K562 (cell line): ENCODE results near the gene NTN1. TPM values are rescaled to one million over a fixed set of nuclear protein-coding genes. Genes with fewer than 3 reads are reported as not detected.

Source experiments
- ATAC-seq: fragments of 200-7000 bp; cut with Tn5 transposase; 3 replicates; pipeline ENCODE4 v1.9.1; 2020; ENCODE audit warnings: moderate library complexity
- BruUV-seq: library from RNA; stranded (reverse); fragments of 400-500 nt; replicated peaks from 2 replicates; lab custom pipeline; 2021; lab: Mats Ljungman, UMichigan
- CTCF ChIA-PET: fragments of 300-600 bp; formaldehyde crosslinking; extraction: SDS; loops from one replicate; lab custom pipeline; 2021; ENCODE audit warnings: low intra/inter-chr PET ratio; lab: Yijun Ruan, JAX
- POLR2A ChIA-PET: fragments of 300-600, 350-650 bp; sonication (Branson Sonifier 250); formaldehyde crosslinking; extraction: SDS; loops from one replicate; lab custom pipeline; 2021; ENCODE audit warnings: antibody characterized with exemption, inconsistent platforms; lab: Yijun Ruan, JAX
- DNase-seq, 4 experiments: peaks; one replicate each; pipeline versions ENCODE4 v3.0.0 to v3.0.0-alpha.2; 2011 to 2018; ENCODE audit warnings: low spot score in 3 of 4, mixed read lengths in 3 of 4; ENCODE audit errors: extremely low read depth in 1 of 4
- FAIRE-seq: peaks from 2 replicates; lab custom pipeline; 2011; peaks lifted over from hg19 to GRCh38; lab: Jason Lieb, UNC
- H2AFZ ChIP-seq: 2 replicates; pipeline ENCODE4 v1.6.0; 2011; ENCODE audit warnings: low read depth, low read length, control low read depth, inconsistent platforms
- H3K27ac ChIP-seq: fragments of 200-600 bp; 3 replicates; pipeline ENCODE4 v1.8.0; 2011; ENCODE audit warnings: low read depth, mild to moderate bottlenecking, control low read depth, inconsistent platforms, low read length, moderate library complexity, mixed read lengths; ENCODE audit errors: extremely low read depth
- H3K27me3 ChIP-seq, 2 experiments: fragments of 300-600 bp in 1 of 2; 2 replicates in 1 of 2; 3 replicates in 1 of 2; pipeline versions ENCODE4 v1.6.0 to v1.8.0; 2011; ENCODE audit warnings: inconsistent platforms in 2 of 2, low read length in 2 of 2, mild to moderate bottlenecking in 1 of 2, mixed read lengths in 1 of 2, moderate library complexity in 1 of 2; ENCODE audit not compliant: control insufficient read depth in 2 of 2, insufficient read depth in 2 of 2
- H3K36me3 ChIP-seq: fragments of 300-600 bp; 3 replicates; pipeline ENCODE4 v1.8.0; 2011; ENCODE audit warnings: mild to moderate bottlenecking, low read length, inconsistent platforms; ENCODE audit not compliant: control insufficient read depth, insufficient read depth
- H3K4me1 ChIP-seq, 2 experiments: fragments of 200-600 bp in 1 of 2; replicated peaks in 1 of 2; 2 replicates in 1 of 2; 3 replicates in 1 of 2; pipeline versions ENCODE4 v1.5.1 to v1.8.0; 2011; ENCODE audit warnings: inconsistent platforms in 2 of 2, low read length in 2 of 2, mild to moderate bottlenecking in 1 of 2, mixed read lengths in 1 of 2, moderate library complexity in 1 of 2; ENCODE audit not compliant: control insufficient read depth in 2 of 2, insufficient read depth in 2 of 2
- H3K4me2 ChIP-seq: 2 replicates; pipeline ENCODE4 v1.6.1; 2011; ENCODE audit warnings: low read length, control low read depth, inconsistent platforms, mixed read lengths; ENCODE audit not compliant: insufficient read depth
- H3K4me3 ChIP-seq: fragments of 200-600 bp; sonication (generic), shearing (Covaris generic); 2 replicates; pipeline ENCODE4 v1.5.1; 2016; ENCODE audit warnings: control low read depth, inconsistent platforms
- H3K79me2 ChIP-seq: fragments of 200-600 bp; 3 replicates; pipeline ENCODE4 v1.8.0; 2011; ENCODE audit warnings: low read length, inconsistent platforms; ENCODE audit not compliant: control insufficient read depth, insufficient read depth
- H3K9ac ChIP-seq, 2 experiments: 2 replicates each; pipeline versions ENCODE4 v1.6.0 to v1.6.1; 2011; ENCODE audit warnings: low read depth in 2 of 2, low read length in 2 of 2, control low read depth in 1 of 2, inconsistent platforms in 1 of 2, mild to moderate bottlenecking in 1 of 2, mixed read lengths in 1 of 2; ENCODE audit not compliant: insufficient read depth in 1 of 2
- H3K9me1 ChIP-seq: one replicate; pipeline ENCODE4 v1.6.0; 2011; ENCODE audit warnings: inconsistent platforms, mild to moderate bottlenecking, low read length, moderate library complexity; ENCODE audit not compliant: control insufficient read depth, insufficient read depth
- H3K9me3 ChIP-seq: replicated peaks from 2 replicates; pipeline ENCODE4 v1.5.1; 2011; ENCODE audit warnings: low read depth, low read length, inconsistent platforms; ENCODE audit not compliant: control insufficient read depth, insufficient read depth
- H4K20me1 ChIP-seq: replicated peaks from 2 replicates; pipeline ENCODE4 v1.6.1; 2011; ENCODE audit warnings: low read length, inconsistent platforms, mixed read lengths; ENCODE audit not compliant: control insufficient read depth, insufficient read depth
- CBX3 ChIP-seq, 2 experiments: IDR thresholded peaks; 1 replicate in 1 of 2; 2 replicates in 1 of 2; pipeline ENCODE4 v1.6.1; 2012; ENCODE audit warnings: inconsistent platforms in 2 of 2, low read length in 2 of 2, borderline replicate concordance in 1 of 2, control low read depth in 1 of 2
- CEBPZ ChIP-seq: fragments of 150-350 bp; IDR thresholded peaks from 2 replicates; pipeline ENCODE4 v1.6.1; 2014; ENCODE audit warnings: low read depth, mild to moderate bottlenecking, low read length, borderline replicate concordance
- MCM7 ChIP-seq, 2 experiments: fragments of 450-650 bp; IDR thresholded peaks; 2 replicates each; pipeline ENCODE4 v1.6.1; 2016 to 2018
- RBM15 ChIP-seq: fragments of 200-400 bp; formaldehyde crosslinking; IDR thresholded peaks from 2 replicates; pipeline ENCODE4 v1.6.1; 2018; ENCODE audit warnings: mild to moderate bottlenecking, low read length, moderate library complexity; ENCODE audit not compliant: insufficient read depth
- SNRNP70 ChIP-seq: fragments of 200-400 bp; formaldehyde crosslinking; optimal IDR thresholded peaks from 2 replicates; pipeline ENCODE3; 2017; ENCODE audit warnings: low read depth, low read length
- TCF7 ChIP-seq: sonication (generic); IDR thresholded peaks from 2 replicates; pipeline ENCODE4 v1.6.1; 2016; ENCODE audit warnings: antibody characterized with exemption, borderline replicate concordance
- THAP7 ChIP-seq: fragments of 250-450 bp; sonication (Bioruptor Pico); IDR thresholded peaks from 2 replicates; pipeline ENCODE4 v1.5.0; 2021
- U2AF2 ChIP-seq: fragments of 200-400 bp; formaldehyde crosslinking; optimal IDR thresholded peaks from 2 replicates; pipeline ENCODE3; 2017; ENCODE audit warnings: low read depth, mild to moderate bottlenecking, low read length
- WGBS: fragments of 100-300 bp; shearing (Covaris generic); methylation state at CpG from one replicate; pipeline ENCODE4 v1.1.6; 2016; ENCODE audit warnings: low coverage, mixed read lengths; ENCODE audit not compliant: insufficient coverage; ENCODE audit errors: missing lambda C conversion rate; 5-methylcytosine and 5-hydroxymethylcytosine counted together
- in situ Hi-C: fragments of 300-500 bp; cut with MboI; formaldehyde crosslinking; loops from 4 replicates; pipeline ENCODE4 v1.15.0; 2018; ENCODE audit warnings: inconsistent platforms, mixed read lengths
- intact Hi-C: fragments of 100-400 bp; cut with micrococcal nuclease; formaldehyde crosslinking; loops from 2 replicates; pipeline ENCODE4 v1.14.2; 2022
- polyA plus RNA-seq, 8 experiments: library from polyadenylated mRNA; depleted of rRNA in 4 of 8; stranded (reverse) in 5 of 8; unstranded in 3 of 8; fragments of >200 nt; fragmentation: Nextera tagmentation in 2 of 8; fragmentation: Illumina TruSeq in 1 of 8; extraction: Ambion mirVana in 2 of 8; extraction: Trizol in 1 of 8; gene quantifications; 2 replicates each; pipeline versions ENCODE4 v1.2.1 to v1.2.3, GENCODE V29; 2011 to 2014; ENCODE audit warnings: inconsistent platforms in 1 of 8, missing spikeins in 1 of 8
- total RNA-seq, 7 experiments: library from RNA; depleted of rRNA in 6 of 7; stranded (reverse); fragments of >200 nt in 6 of 7; fragmentation: Illumina TruSeq in 2 of 7; extraction: Trizol in 2 of 7; gene quantifications; 2 replicates each; pipeline versions ENCODE4 v1.2.1 to v1.2.3, GENCODE V29; 2011 to 2021; ENCODE audit warnings: low replicate concordance in 1 of 7
- TF ChIP-seq, protein P1 (sequence below): sonication (generic); formaldehyde crosslinking; IDR thresholded peaks from 2 replicates; pipeline ENCODE4 v1.8.1; 2023; ENCODE audit warnings: mild to moderate bottlenecking, missing genetic modification reagents
- TF ChIP-seq, protein P2 (sequence below): fragments of 450-650 bp; IDR thresholded peaks from 2 replicates; pipeline ENCODE4 v1.6.1; 2016; ENCODE audit warnings: antibody characterized with exemption

Gene NTN1
- total and polyA plus RNA-seq, 9 of the 15 experiments (the other 6 are each of a cell fraction or from before 2014, with no cell fraction given) = 0.02 TPM; not detected in 8

DNA sequence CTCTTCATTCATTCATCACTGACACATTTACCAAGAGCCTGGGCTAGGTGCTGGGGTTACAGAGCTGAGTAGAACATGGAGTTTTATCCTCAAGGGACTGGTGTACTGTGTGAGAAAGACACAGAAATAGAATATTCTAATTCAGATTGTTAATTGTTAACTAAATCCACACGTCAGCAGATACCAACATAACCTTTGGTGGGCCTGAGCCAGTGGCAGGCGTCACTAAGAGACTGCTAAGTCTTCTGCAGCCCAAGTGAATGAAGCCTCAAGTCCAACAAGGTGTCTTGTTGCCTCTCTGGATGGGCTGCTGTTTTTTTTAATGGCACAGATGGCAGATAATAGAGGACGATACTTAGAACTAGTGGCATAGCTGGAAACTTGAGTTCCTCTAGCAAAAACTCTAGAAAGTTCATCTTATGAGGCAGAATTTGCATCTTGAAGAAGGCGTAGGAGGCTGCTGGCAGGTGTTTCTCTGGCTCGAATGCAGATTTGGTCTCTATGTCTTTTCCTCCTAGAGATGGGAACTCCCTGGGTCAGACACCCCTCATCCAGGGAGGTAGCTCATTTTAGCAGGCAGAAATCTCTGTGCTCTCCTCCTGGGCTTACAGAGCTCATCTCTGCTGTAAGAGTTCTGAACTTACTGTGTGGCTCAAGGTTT, 179.5 kb downstream of the NTN1 start:
- DNase-seq = no peak
- no peak for FAIRE-seq
- no peak overlapping the region for H3K27ac ChIP-seq
- ATAC-seq = no peak
- intact Hi-C loops (no loop called here), in situ Hi-C loops (no loop called here)
- POLR2A ChIA-PET = interaction anchor here (0.5 kb wide), 1 partner anchor 20 kb away, joined by 3 read pairs; no protein-coding TSS in a partner anchor
- H3K36me3 ChIP-seq = no peaks in the 10 kb centered on the region
- H3K4me3 ChIP-seq = no peak overlapping the region
- no peak overlapping the region for H2AFZ ChIP-seq
- H3K9me1 ChIP-seq = no peaks in the 10 kb centered on the region
- no peak overlapping the region for H3K4me2 ChIP-seq
- no peaks in the 10 kb centered on the region for H3K9me3 ChIP-seq
- 0% methylated on average over 5 of the region's 5 CpGs for WGBS
- no peaks in the 10 kb centered on the region for H3K4me1 ChIP-seq
- H3K79me2 ChIP-seq = no peaks in the 10 kb centered on the region
- H3K27me3 ChIP-seq = peaks cover 0 to 8% of the 10 kb centered on the region in 2 experiments; a peak in 1 of 5 replicates
- no peak overlapping the region for H3K9ac ChIP-seq
- BruUV-seq = no TSS peak
- CTCF ChIA-PET = interaction anchor here (0.6 kb wide), 1 partner anchor 121 kb away, joined by 3 read pairs; no protein-coding TSS in a partner anchor
- no peaks in the 10 kb centered on the region for H4K20me1 ChIP-seq
- TF ChIP-seq, protein P1, sequence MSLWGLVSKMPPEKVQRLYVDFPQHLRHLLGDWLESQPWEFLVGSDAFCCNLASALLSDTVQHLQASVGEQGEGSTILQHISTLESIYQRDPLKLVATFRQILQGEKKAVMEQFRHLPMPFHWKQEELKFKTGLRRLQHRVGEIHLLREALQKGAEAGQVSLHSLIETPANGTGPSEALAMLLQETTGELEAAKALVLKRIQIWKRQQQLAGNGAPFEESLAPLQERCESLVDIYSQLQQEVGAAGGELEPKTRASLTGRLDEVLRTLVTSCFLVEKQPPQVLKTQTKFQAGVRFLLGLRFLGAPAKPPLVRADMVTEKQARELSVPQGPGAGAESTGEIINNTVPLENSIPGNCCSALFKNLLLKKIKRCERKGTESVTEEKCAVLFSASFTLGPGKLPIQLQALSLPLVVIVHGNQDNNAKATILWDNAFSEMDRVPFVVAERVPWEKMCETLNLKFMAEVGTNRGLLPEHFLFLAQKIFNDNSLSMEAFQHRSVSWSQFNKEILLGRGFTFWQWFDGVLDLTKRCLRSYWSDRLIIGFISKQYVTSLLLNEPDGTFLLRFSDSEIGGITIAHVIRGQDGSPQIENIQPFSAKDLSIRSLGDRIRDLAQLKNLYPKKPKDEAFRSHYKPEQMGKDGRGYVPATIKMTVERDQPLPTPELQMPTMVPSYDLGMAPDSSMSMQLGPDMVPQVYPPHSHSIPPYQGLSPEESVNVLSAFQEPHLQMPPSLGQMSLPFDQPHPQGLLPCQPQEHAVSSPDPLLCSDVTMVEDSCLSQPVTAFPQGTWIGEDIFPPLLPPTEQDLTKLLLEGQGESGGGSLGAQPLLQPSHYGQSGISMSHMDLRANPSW (CRISPR knock-in tag) = no peak
- no peak for TF ChIP-seq CBX3 (IDR thresholded peaks at IDR 0.05; ENCODE audit: borderline replicate concordance in 1 of 2, low read length in 2 of 2)
- TF ChIP-seq U2AF2 = no peak
- TF ChIP-seq RBM15 = no peak
- no peak for TF ChIP-seq TCF7
- no peak for TF ChIP-seq MCM7 (IDR thresholded peaks at IDR 0.05)
- TF ChIP-seq THAP7 (CRISPR knock-in tag) = no peak
- TF ChIP-seq CEBPZ = no peak
- TF ChIP-seq, protein P2, sequence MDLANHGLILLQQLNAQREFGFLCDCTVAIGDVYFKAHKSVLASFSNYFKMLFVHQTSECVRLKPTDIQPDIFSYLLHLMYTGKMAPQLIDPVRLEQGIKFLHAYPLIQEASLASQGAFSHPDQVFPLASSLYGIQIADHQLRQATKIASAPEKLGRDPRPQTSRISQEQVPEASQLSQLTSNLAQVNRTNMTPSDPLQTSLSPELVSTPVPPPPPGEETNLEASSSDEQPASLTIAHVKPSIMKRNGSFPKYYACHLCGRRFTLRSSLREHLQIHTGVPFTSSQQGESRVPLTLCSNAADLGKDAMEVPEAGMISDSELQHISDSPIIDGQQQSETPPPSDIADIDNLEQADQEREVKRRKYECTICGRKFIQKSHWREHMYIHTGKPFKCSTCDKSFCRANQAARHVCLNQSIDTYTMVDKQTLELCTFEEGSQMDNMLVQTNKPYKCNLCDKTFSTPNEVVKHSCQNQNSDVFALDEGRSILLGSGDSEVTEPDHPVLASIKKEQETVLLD = no peak
- TF ChIP-seq SNRNP70 = no peak
